ENCODE measurements around the gene FLNB.

- TF ChIP-seq ZBTB7A (tag by site-specific recombination; IDR thresholded peaks at IDR 0.05; ENCODE audit: low read depth) (no peak), ZNF585B (tag by site-specific recombination; IDR thresholded peaks at IDR 0.05) (no peak), ZNF629 (tag by site-specific recombination; IDR thresholded peaks at IDR 0.05) (no peak), AEBP2 (tag by site-specific recombination; IDR thresholded peaks at IDR 0.05; ENCODE audit: borderline replicate concordance) (no peak), ZNF391 (tag by site-specific recombination; IDR thresholded peaks at IDR 0.05; ENCODE audit: borderline replicate concordance, low read depth) (no peak), BCL11A (tag by site-specific recombination; IDR thresholded peaks at IDR 0.05; ENCODE audit: low read depth) (no peak)
These were observed 162.9 kb downstream of the FLNB start for GRCh38 chr3:58171126-58171525.

Measured in HEK293 (cell line).